GM21576 (cell line): Measurements from ENCODE around the gene KMT5B.

Experiments used
- ATAC-seq: cut with Tn5 transposase; IDR thresholded peaks from one replicate; pipeline ENCODE4 v1.9.1; 2021; ENCODE audit warnings: mild to moderate bottlenecking, moderate library complexity; ENCODE audit not compliant: unreplicated experiment

KMT5B gene

DNA sequence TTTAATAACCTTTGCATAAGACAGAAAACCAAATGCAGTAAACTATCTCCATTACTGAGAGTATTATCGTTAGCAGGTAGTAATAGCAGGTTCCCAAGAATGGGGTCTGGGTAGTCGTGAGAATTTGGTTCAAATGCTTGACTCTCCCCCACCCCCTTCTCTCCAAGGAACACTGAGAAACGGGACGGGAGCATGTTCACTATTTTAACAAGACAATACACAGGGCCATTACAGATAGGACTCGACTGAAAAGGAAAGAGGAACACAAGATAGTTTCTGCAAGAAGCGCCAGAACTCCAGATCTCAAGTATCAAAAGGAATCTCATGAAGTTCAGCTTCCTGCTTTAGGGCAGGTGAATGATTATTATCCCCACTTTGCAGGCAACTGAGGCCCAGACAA is 27.0 kb downstream of the KMT5B start:
- no peak for ATAC-seq

DNA sequence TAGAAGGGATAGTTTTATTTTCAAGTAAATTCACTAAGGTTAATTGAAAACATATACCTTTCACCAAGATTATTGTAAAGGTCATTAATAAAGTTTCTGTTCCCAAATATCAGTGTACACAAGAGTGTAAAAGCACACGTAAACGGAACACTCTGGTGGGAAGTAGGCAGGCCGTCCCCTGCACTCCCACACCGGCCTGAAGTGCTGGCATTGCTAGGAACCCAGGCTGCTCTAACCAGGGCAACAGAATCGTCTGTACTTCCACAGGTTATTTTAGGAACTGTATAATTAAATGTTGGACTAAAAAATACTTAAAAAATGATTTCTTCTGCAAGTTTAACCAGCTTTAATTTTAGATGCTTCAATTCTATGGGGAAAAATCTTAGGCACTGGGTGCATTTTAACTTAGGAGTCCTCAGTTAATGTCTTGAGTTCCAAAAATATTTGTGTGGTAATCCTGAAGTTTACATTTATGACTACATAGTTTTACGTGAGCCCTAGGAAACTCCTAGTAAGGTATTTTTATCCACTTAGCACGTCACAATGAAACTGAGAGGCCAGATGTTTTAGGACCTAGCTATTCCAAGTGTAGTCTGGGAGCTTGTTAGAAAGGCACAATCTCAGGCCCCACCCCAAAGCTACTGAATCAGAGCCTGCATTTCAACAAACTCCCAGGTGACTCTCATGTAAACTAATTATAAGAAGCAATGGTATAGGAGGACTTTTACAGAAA is 31.2 kb downstream of the KMT5B start:
- ATAC-seq, result no peak

DNA sequence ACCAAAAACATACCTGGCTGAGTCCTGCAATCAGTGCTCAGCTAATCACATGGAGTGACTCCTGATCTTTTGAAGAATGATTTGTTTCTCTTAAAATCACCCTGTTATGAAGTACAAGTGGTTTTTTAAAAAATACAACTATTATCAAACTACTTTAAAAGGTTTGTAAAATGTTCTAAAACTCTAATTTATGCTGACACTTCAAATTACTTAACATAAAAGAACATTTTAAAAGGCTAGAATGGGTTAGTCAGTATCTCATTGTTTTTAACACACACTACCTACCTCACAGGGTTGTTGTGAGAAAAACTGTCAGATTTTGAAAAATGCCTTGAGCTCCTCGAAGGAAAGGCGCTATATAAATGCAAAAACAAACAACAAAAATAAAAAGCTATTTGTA is 33.2 kb downstream of the KMT5B start:
- ATAC-seq, result no peak

DNA sequence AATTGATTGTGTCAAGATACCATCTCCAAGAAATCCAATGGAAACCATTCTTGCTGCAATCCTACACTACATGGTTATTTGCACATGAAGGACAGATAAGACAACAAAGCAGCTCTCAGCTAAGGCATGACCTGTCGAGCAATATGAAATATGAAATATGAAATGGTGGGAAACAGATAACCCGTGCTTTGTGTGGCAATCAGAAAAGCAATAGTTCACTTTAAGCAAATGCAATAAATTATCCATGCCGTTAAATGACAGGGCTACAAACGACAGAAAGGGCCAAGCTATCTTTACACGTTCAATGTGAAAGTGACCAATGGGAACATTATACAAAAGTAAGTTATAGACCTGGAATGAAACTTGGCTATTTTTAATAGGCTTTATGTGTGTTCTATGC is 35.2 kb downstream of the KMT5B start:
- no peak for ATAC-seq

- ATAC-seq, result no peak
These were observed 39.2 kb downstream of the KMT5B start for GRCh38 chr11:68173926-68174325.

DNA sequence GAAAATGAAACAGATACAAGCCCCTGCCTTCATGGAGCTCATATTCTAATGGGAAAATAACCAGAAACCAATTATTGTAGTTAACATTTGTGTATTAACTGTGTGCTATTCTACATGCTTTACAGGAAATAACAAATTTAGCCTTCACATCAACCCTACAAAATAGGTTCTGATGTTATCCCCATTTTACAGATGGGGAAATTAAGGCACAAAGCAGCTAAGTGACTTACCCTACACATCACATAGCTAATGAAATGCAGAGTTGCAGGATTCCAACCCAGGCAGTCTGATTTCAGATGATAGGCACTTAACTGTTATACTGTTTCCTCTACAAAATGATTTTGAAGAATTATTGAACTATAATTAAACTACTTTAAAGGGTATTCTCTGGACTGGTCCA is 43.7 kb downstream of the KMT5B start:
- ATAC-seq, result no peak

- ATAC-seq, result no peak
These were observed 44.4 kb downstream of the KMT5B start for GRCh38 chr11:68168694-68169093.

DNA sequence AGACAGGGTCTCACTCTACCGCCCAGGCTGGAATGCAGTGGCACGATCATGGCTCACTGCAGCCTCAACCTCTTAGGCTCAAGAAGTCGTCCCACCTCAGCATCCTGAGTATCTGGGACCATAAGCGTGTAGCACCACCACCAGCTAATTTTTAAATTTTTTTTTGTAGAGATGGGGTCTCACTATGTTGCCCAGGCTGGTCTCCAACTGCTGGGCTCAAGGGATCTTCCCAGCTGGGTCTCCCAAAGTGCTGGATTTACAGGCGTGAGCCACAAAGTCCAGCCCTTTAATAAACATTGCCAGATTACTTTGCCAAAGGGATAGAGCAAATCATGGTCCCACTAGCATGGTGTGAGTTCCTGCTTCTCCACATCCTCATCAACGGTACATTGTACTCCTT is 45.6 kb downstream of the KMT5B start:
- no peak for ATAC-seq

DNA sequence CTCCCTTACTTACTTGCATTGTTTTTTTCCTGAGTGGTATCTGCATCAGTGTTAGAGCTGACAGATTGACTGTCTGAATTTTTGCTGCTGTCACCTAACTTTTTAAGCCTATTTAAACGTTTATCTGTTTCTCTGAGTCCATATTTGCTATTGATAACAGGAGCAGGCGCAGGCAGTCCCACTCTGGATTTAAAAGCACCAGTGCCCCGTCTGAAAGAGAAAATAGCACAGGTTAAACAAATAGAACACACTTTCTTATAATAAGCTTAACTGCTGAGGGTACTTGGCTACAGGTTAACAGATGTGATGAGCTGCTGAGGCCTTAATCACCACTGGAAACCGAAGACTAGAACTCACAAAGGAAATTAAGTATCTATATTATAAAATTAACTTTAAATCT is 46.1 kb downstream of the KMT5B start:
- ATAC-seq, result no peak

DNA sequence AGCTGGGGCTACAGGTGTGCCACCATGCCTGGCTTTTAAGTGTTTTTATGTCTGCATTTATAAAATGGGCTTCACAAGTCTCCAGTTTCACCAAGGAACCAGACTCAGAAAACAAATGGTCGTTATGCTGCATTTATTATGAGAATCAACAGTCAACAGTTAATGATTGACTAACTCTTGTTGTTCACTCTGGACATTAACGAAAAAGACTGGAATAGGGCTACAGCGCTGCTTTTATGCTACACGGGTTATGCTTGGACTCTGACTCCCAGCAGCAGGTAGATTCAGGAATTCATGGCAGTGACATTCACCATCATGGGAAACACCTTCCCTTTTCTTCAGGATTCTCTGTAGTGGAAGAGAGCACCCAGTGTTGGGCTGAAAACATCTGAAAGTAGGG is 47.5 kb downstream of the KMT5B start:
- no peak for ATAC-seq

DNA sequence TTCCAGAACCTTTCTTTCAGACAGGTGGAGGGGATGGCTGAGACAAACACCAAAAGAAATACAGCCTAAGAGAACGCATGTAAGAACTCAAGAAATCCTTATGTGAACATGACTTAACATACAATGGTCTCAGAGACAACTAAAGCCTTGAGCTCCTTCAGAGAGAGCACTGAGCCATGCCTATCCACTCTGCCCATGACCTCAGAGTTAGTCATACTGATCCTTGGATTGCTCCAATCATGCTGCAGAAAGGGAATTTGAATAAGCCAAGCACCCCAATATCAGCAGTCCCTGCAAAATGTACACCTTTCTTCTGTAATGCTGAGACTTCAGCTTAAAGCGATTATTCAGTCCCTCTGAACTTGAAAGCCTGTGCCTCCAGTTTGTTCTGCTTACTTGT is 48.7 kb downstream of the KMT5B start:
- no peak for ATAC-seq

DNA sequence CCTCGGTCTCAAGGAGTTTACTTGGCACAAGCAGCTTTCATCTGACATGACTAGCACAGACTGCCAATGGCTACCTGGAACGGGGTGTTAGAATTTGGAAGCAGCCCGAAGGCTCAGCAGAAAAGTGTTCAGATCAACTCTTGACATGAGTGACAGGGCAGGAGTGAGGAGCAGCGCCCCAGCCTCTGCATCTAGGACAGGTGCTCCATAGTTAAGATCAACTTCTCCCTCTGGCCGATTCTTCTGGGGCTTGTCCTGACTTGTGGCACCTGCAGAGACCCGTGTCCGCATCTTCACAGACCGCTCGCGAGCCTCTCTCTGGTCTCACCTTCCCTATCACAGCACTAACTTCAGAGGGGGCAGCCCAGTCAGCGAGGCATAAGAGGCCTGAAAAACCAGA is 49.4 kb downstream of the KMT5B start:
- ATAC-seq, result no peak

- no peak for ATAC-seq
These were observed 52.9 kb downstream of the KMT5B start for GRCh38 chr11:68160100-68160695.

DNA sequence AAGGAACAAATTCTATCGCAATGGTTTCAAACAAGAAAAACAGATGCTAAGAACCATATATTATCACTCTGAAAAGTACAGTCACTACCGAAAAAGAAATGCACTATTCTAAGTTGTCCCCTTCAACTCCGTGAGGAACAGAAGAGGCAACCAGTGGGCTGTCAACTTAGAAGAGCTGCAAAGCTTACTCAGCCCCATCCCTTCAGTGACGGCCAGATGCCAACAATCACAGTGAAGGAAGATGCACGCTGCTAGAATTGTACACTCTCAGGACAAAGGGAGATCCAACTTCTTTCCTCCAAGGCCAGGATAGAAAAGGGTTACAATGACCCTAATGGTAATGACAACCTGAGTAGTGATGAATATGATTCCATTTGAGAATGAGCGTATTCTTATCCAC is 53.4 kb downstream of the KMT5B start:
- ATAC-seq, result no peak

GRCh38 chr11:68159161-68159560 is 53.9 kb downstream of the KMT5B start:
- no peak for ATAC-seq

GRCh38 chr11:68158580-68158979 is 54.5 kb downstream of the KMT5B start:
- no peak for ATAC-seq

DNA sequence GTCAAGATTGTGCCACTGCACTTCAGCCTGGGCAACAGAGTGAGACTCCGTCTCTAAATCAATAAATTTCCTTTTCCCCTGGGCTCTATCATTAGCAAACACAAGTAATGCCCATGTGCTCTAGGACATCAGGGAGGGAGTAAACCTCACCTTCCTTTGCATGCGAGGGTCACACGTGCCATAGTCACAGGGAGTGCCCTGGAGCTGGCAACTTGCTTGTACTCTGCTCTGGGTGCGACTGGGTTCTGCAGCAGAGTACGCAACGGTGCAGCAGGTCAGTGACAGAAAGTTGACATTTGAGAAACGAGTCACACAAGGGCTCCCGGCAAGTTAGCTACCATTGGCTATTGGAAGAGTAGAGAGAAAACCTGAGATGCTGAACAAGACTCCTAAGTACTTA is 59.4 kb downstream of the KMT5B start:
- no peak for ATAC-seq

GRCh38 chr11:68150037-68150436 is 63.1 kb downstream of the KMT5B start:
- ATAC-seq, result no peak

DNA sequence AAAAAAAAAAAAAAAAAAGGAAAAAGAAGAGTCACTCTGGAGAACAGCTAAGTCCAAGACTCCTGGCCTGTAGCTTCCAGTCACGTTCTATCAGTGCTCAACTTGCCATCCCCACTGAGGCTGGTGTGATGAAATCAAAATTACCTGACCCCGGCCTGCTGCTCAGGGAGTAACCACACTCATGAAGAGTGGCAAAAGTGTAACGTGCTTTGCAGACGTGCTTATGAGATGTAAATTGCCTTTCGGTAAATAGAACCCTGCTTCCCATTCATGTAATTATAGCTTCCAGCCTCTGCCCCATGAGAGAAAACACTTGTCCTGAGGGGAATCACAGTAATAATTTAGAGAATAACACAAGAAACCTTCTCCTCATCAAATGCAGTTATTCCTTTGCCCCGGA is 63.7 kb downstream of the KMT5B start:
- ATAC-seq, result no peak

GRCh38 chr11:68148879-68149278 is 64.2 kb downstream of the KMT5B start:
- no peak for ATAC-seq

DNA sequence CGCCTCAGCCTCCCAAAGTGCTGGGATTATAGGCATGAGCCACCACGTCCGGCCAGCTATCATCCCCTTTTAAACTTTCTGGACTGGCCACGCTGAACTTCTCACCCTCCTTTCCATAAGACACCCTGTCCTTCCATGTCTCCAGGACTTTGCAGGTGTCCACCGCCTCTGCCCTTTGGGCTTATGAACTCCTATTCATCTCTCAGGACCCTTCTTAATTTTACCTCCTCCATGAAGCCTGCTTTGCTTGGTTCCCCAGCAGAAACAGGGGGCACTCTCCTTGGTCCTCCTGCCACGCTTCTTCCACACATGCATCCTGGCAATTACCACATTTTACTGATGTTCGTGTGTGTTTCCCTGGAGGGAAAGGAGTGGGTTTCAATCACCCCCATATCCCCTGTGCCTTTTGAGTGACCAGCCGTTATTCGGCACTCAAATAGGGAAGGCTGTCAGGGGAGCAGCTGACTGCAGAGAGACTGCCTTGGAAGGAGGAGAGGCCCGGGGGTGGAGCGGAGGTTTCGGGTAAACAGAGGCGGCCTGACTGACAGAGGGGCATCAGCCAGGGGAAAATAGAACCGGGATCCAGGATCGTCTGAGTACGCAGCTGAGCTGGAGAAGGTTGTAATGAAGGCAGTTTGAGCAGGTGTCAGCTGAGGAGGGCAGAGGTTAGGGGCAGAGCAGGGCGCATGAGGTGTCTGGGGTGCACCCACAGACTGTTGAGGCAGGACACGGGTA is 64.9 kb downstream of the KMT5B start:
- ATAC-seq, result no peak
